Measurements from ENCODE around the gene MED22. TPM values are rescaled to one million over a fixed set of nuclear protein-coding genes. Genes with fewer than 3 reads are reported as not detected.

MED22 gene
- total and polyA plus RNA-seq, 2 donors (not counting 1 experiment from before 2014, with no cell fraction given): 13.9 to 17.8 TPM

DNA sequence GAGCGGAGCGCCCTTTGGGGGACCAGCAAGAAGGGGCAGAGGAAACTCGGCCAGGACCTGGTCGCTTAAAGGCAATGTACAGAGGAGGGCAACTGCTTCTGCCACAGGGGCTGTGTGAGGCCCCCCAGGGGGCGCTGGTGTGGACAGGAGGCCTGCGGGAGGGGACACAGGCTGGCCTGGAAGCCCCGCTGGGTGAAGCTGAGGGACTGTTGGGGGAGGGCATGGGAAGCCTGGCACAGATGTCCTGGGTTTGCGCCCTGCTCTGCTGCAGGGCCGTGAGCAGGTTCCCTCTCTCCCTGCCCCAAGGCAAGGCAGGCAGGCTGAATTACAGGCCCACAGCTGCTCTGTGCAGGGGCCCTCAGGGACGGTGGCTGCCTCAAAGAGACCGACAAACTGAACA lies 5.4 kb downstream of the MED22 start:
- no peak for TF ChIP-seq EZH2 (IDR thresholded peaks at IDR 0.05; ENCODE audit: low read length, missing control alignments)
- TF ChIP-seq CTCF (conservative IDR thresholded peaks at IDR 0.05 in 1 of 2, IDR thresholded peaks at IDR 0.05 in 1 of 2; ENCODE audit: low read depth in 1 of 2, low read length in 2 of 2): peak in 1 of 2 donors; percentile 23
- no peak overlapping the region for H3K4me2 ChIP-seq (ENCODE audit: extremely low read depth, insufficient read depth, low read length)
- H3K4me3 ChIP-seq (replicated peaks in 1 of 4; ENCODE audit: control extremely low read depth in 1 of 4, insufficient read depth in 1 of 4, low read depth in 3 of 4, low read length in 4 of 4): no peak overlapping the region
- H3K4me1 ChIP-seq (ENCODE audit: control insufficient read depth, extremely low read depth, insufficient read depth, low read length): peaks cover 6% of the 10 kb centered on the region
- H2AFZ ChIP-seq (ENCODE audit: low read length): no peak overlapping the region
- H3K27ac ChIP-seq (ENCODE audit: insufficient read depth, low read length): no peak overlapping the region
- H3K9ac ChIP-seq (ENCODE audit: insufficient read depth, low read length): no peak overlapping the region
- no peaks in the 10 kb centered on the region for H3K27me3 ChIP-seq (ENCODE audit: control insufficient read depth, insufficient read depth, low read length)
- DNase-seq (ENCODE audit: low read depth in 2 of 2): no peak
- peaks cover 33% of the 10 kb centered on the region for H3K36me3 ChIP-seq (ENCODE audit: control insufficient read depth, insufficient read depth, low read length)
- no peaks in the 10 kb centered on the region for H3K9me3 ChIP-seq (ENCODE audit: control insufficient read depth, insufficient read depth, low read depth, low read length)
- peaks cover 18% of the 10 kb centered on the region for H3K79me2 ChIP-seq (ENCODE audit: control insufficient read depth, insufficient read depth, low read length)
- H4K20me1 ChIP-seq (ENCODE audit: control insufficient read depth, extremely low read depth, insufficient read depth, low read length): no peaks in the 10 kb centered on the region

- no peaks in the 10 kb centered on the region for H4K20me1 ChIP-seq (ENCODE audit: control insufficient read depth, extremely low read depth, insufficient read depth, low read length)
- TF ChIP-seq EZH2 (IDR thresholded peaks at IDR 0.05; ENCODE audit: low read length, missing control alignments) (no peak), CTCF (conservative IDR thresholded peaks at IDR 0.05 in 1 of 2, IDR thresholded peaks at IDR 0.05 in 1 of 2; ENCODE audit: low read depth in 1 of 2, low read length in 2 of 2) (peak in 1 of 2 donors; percentile 26)
- H3K27ac ChIP-seq (ENCODE audit: insufficient read depth, low read length): no peak overlapping the region
- no peaks in the 10 kb centered on the region for H3K9me3 ChIP-seq (ENCODE audit: control insufficient read depth, insufficient read depth, low read depth, low read length)
- H3K9ac ChIP-seq (ENCODE audit: insufficient read depth, low read length): no peak overlapping the region
- no peaks in the 10 kb centered on the region for H3K27me3 ChIP-seq (ENCODE audit: control insufficient read depth, insufficient read depth, low read length)
- no peak overlapping the region for H3K4me3 ChIP-seq (replicated peaks in 1 of 4; ENCODE audit: control extremely low read depth in 1 of 4, insufficient read depth in 1 of 4, low read depth in 3 of 4, low read length in 4 of 4)
- H3K4me1 ChIP-seq (ENCODE audit: control insufficient read depth, extremely low read depth, insufficient read depth, low read length): peaks cover 6% of the 10 kb centered on the region
- peaks cover 33% of the 10 kb centered on the region for H3K36me3 ChIP-seq (ENCODE audit: control insufficient read depth, insufficient read depth, low read length)
- DNase-seq (ENCODE audit: low read depth in 2 of 2): no peak
- no peak overlapping the region for H3K4me2 ChIP-seq (ENCODE audit: extremely low read depth, insufficient read depth, low read length)
- peaks cover 16% of the 10 kb centered on the region for H3K79me2 ChIP-seq (ENCODE audit: control insufficient read depth, insufficient read depth, low read length)
- no peak overlapping the region for H2AFZ ChIP-seq (ENCODE audit: low read length)
Measured at GRCh38 chr9:133342069-133342406, 5.9 kb downstream of the MED22 start.

GRCh38 chr9:133341369-133342068 lies 6.4 kb downstream of the MED22 start:
- H3K27me3 ChIP-seq (ENCODE audit: control insufficient read depth, insufficient read depth, low read length): no peaks in the 10 kb centered on the region
- H3K9ac ChIP-seq (ENCODE audit: insufficient read depth, low read length): no peak overlapping the region
- peaks cover 5% of the 10 kb centered on the region for H3K4me1 ChIP-seq (ENCODE audit: control insufficient read depth, extremely low read depth, insufficient read depth, low read length)
- peaks cover 33% of the 10 kb centered on the region for H3K36me3 ChIP-seq (ENCODE audit: control insufficient read depth, insufficient read depth, low read length)
- TF ChIP-seq CTCF (conservative IDR thresholded peaks at IDR 0.05 in 1 of 2, IDR thresholded peaks at IDR 0.05 in 1 of 2; ENCODE audit: low read depth in 1 of 2, low read length in 2 of 2) (no peak), EZH2 (IDR thresholded peaks at IDR 0.05; ENCODE audit: low read length, missing control alignments) (no peak)
- no peak for DNase-seq (ENCODE audit: low read depth in 2 of 2)
- no peak overlapping the region for H3K27ac ChIP-seq (ENCODE audit: insufficient read depth, low read length)
- no peaks in the 10 kb centered on the region for H4K20me1 ChIP-seq (ENCODE audit: control insufficient read depth, extremely low read depth, insufficient read depth, low read length)
- no peak overlapping the region for H3K4me2 ChIP-seq (ENCODE audit: extremely low read depth, insufficient read depth, low read length)
- H3K79me2 ChIP-seq (ENCODE audit: control insufficient read depth, insufficient read depth, low read length): peaks cover 13% of the 10 kb centered on the region
- H3K9me3 ChIP-seq (ENCODE audit: control insufficient read depth, insufficient read depth, low read depth, low read length): no peaks in the 10 kb centered on the region
- no peak overlapping the region for H3K4me3 ChIP-seq (replicated peaks in 1 of 4; ENCODE audit: control extremely low read depth in 1 of 4, insufficient read depth in 1 of 4, low read depth in 3 of 4, low read length in 4 of 4)
- no peak overlapping the region for H2AFZ ChIP-seq (ENCODE audit: low read length)
